HL-60 (cell line): Measurements from ENCODE around the gene ELAVL3.

Experiments
- CTCF ChIP-seq: IDR thresholded peaks from one replicate; pipeline ENCODE4 v1.5.1; 2011; ENCODE audit warnings: low read length, control low read depth, inconsistent platforms; ENCODE audit not compliant: insufficient read depth
- GABPA ChIP-seq: IDR thresholded peaks from 2 replicates; pipeline ENCODE4 v1.6.1; 2012; ENCODE audit warnings: low read depth
- POLR2AphosphoS5 ChIP-seq: IDR thresholded peaks from 2 replicates; pipeline ENCODE4 v1.6.1; 2012; ENCODE audit warnings: low read depth
- REST ChIP-seq: IDR thresholded peaks from 2 replicates; pipeline ENCODE4 v1.6.1; 2012; ENCODE audit warnings: low read depth; ENCODE audit not compliant: insufficient replicate concordance

- TF ChIP-seq CTCF (no peak), REST (no peak), POLR2AphosphoS5 (no peak), GABPA (no peak)
These were observed 34.6 kb downstream of the ELAVL3 start for GRCh38 chr19:11446271-11446651.
